Stimulated activated effector memory CD8-positive, alpha-beta T cell treated with anti-CD3 and anti-CD28 coated beads, Interleukin-12 subunit alpha, Interleukin-12 subunit beta, amount 100 ng/mL, for 72 hours (primary cell): ENCODE data around the gene ZBTB25.

Experiments used
- ATAC-seq: fragments of 150-1000 bp; cut with Tn5 transposase; 2 replicates; pipeline ENCODE4 v1.10.0; 2021
- DNase-seq, 2 donors: peaks; one replicate each; pipeline ENCODE4 v3.0.0; 2021 to 2022; ENCODE audit warnings: low spot score in 2 of 2
- H3K27ac Mint-ChIP-seq: one replicate; pipeline ENCODE4 v1.8.0; 2022; ENCODE audit warnings: mild to moderate bottlenecking, mixed read lengths
- H3K36me3 Mint-ChIP-seq: one replicate; pipeline ENCODE4 v1.8.0; 2022; ENCODE audit warnings: mild to moderate bottlenecking, mixed read lengths
- H3K4me1 Mint-ChIP-seq: one replicate; pipeline ENCODE4 v1.8.0; 2022; ENCODE audit warnings: mixed read lengths
- H3K4me3 Mint-ChIP-seq: one replicate; pipeline ENCODE4 v1.8.0; 2022; ENCODE audit warnings: mild to moderate bottlenecking, mixed read lengths
- H3K9me3 Mint-ChIP-seq: one replicate; pipeline ENCODE4 v1.8.0; 2022; ENCODE audit warnings: mixed read lengths

The ZBTB25 gene

GRCh38 chr14:64467566-64467965 lies 36.1 kb downstream of the ZBTB25 start:
- Mint-ChIP-seq H3K27ac (no peak overlapping the region), H3K4me3 (no peak overlapping the region), H3K9me3 (no peaks in the 10 kb centered on the region), H3K4me1 (peaks cover 29% of the 10 kb centered on the region), H3K36me3 (peaks cover 4% of the 10 kb centered on the region)
- DNase-seq: no peak
- ATAC-seq: peak; percentile 63

GRCh38 chr14:64467101-64467500 lies 36.5 kb downstream of the ZBTB25 start:
- no peaks in the 10 kb centered on the region for H3K9me3 Mint-ChIP-seq
- no peak overlapping the region for H3K27ac Mint-ChIP-seq
- DNase-seq (no peak), ATAC-seq (peak; percentile 44)
- no peak overlapping the region for H3K4me3 Mint-ChIP-seq
- peaks cover 9% of the 10 kb centered on the region for H3K36me3 Mint-ChIP-seq
- peaks cover 29% of the 10 kb centered on the region for H3K4me1 Mint-ChIP-seq

GRCh38 chr14:64465831-64466554 lies 37.6 kb downstream of the ZBTB25 start:
- ATAC-seq: no peak
- Mint-ChIP-seq H3K4me1 (peaks cover 29% of the 10 kb centered on the region), H3K9me3 (no peaks in the 10 kb centered on the region), H3K27ac (no peak overlapping the region), H3K4me3 (peak overlapping the region; percentile 74), H3K36me3 (peaks cover 12% of the 10 kb centered on the region)
- DNase-seq: no peak

GRCh38 chr14:64465191-64465822 lies 38.3 kb downstream of the ZBTB25 start, which contains the start of gene AKAP5:
Gene AKAP5, plus strand, starts transcription at chr14:64465499. Its CDS starts 2,896 bp downstream, at chr14:64468395.
- DNase-seq: peak; percentile 42 to 79
- Mint-ChIP-seq H3K4me3 (peak within 1 kb of the TSS; percentile 74), H3K4me1 (peaks cover 29% of the 10 kb centered on the region), H3K36me3 (peaks cover 19% of the 10 kb centered on the region), H3K9me3 (no peaks in the 10 kb centered on the region), H3K27ac (peak within 1 kb of the TSS; percentile 85)
- ATAC-seq: peak; percentile 84

GRCh38 chr14:64464651-64465050 lies 39.0 kb downstream of the ZBTB25 start:
- Mint-ChIP-seq H3K9me3 (no peaks in the 10 kb centered on the region), H3K27ac (peak overlapping the region; percentile 85), H3K36me3 (peaks cover 25% of the 10 kb centered on the region), H3K4me1 (peaks cover 35% of the 10 kb centered on the region), H3K4me3 (peak overlapping the region; percentile 74)
- DNase-seq (no peak), ATAC-seq (no peak)

GRCh38 chr14:64463873-64464272 lies 39.8 kb downstream of the ZBTB25 start:
- no peak for ATAC-seq
- Mint-ChIP-seq H3K27ac (no peak overlapping the region), H3K4me3 (peak overlapping the region; percentile 74), H3K4me1 (peaks cover 39% of the 10 kb centered on the region), H3K36me3 (peaks cover 33% of the 10 kb centered on the region), H3K9me3 (no peaks in the 10 kb centered on the region)
- DNase-seq: no peak

GRCh38 chr14:64463195-64463594 lies 40.4 kb downstream of the ZBTB25 start:
- no peak for DNase-seq
- no peak for ATAC-seq
- H3K4me3 Mint-ChIP-seq: no peak overlapping the region
- peaks cover 34% of the 10 kb centered on the region for H3K4me1 Mint-ChIP-seq
- peaks cover 40% of the 10 kb centered on the region for H3K36me3 Mint-ChIP-seq
- no peaks in the 10 kb centered on the region for H3K9me3 Mint-ChIP-seq
- no peak overlapping the region for H3K27ac Mint-ChIP-seq

GRCh38 chr14:64461221-64461620 lies 42.4 kb downstream of the ZBTB25 start:
- no peak overlapping the region for H3K4me3 Mint-ChIP-seq
- no peaks in the 10 kb centered on the region for H3K9me3 Mint-ChIP-seq
- ATAC-seq (no peak), DNase-seq (no peak)
- H3K4me1 Mint-ChIP-seq: peaks cover 23% of the 10 kb centered on the region
- H3K27ac Mint-ChIP-seq: peak overlapping the region; percentile 61
- H3K36me3 Mint-ChIP-seq: peaks cover 56% of the 10 kb centered on the region

- peaks cover 16% of the 10 kb centered on the region for H3K4me1 Mint-ChIP-seq
- ATAC-seq: no peak
- H3K27ac Mint-ChIP-seq: peak overlapping the region; percentile 60
- H3K9me3 Mint-ChIP-seq: no peaks in the 10 kb centered on the region
- H3K36me3 Mint-ChIP-seq: peaks cover 72% of the 10 kb centered on the region
- DNase-seq: no peak
- no peak overlapping the region for H3K4me3 Mint-ChIP-seq
Observed at GRCh38 chr14:64459405-64460136, 44.1 kb downstream of the ZBTB25 start.

- Mint-ChIP-seq H3K4me1 (peaks cover 14% of the 10 kb centered on the region), H3K27ac (no peak overlapping the region), H3K36me3 (peaks cover 95% of the 10 kb centered on the region), H3K9me3 (no peaks in the 10 kb centered on the region), H3K4me3 (no peak overlapping the region)
- no peak for ATAC-seq
- no peak for DNase-seq
Observed at GRCh38 chr14:64454671-64455070, 49.0 kb downstream of the ZBTB25 start.

GRCh38 chr14:64450255-64450654 lies 53.4 kb downstream of the ZBTB25 start:
- peak; percentile 48 for ATAC-seq
- H3K4me3 Mint-ChIP-seq: no peak overlapping the region
- H3K36me3 Mint-ChIP-seq: peaks cover 96% of the 10 kb centered on the region
- H3K27ac Mint-ChIP-seq: peak overlapping the region; percentile 90
- H3K9me3 Mint-ChIP-seq: no peaks in the 10 kb centered on the region
- no peak for DNase-seq
- peaks cover 29% of the 10 kb centered on the region for H3K4me1 Mint-ChIP-seq

- peak; percentile 62 for ATAC-seq
- H3K9me3 Mint-ChIP-seq: no peaks in the 10 kb centered on the region
- H3K36me3 Mint-ChIP-seq: peaks cover 96% of the 10 kb centered on the region
- DNase-seq: peak in 1 of 2 donors; percentile 62
- peaks cover 49% of the 10 kb centered on the region for H3K4me1 Mint-ChIP-seq
- H3K4me3 Mint-ChIP-seq: peak overlapping the region; percentile 34
- peak overlapping the region; percentile 83 for H3K27ac Mint-ChIP-seq
Observed at GRCh38 chr14:64447876-64448670, 55.6 kb downstream of the ZBTB25 start.

- peaks cover 96% of the 10 kb centered on the region for H3K36me3 Mint-ChIP-seq
- H3K4me3 Mint-ChIP-seq: peak overlapping the region; percentile 34
- peak overlapping the region; percentile 93 for H3K27ac Mint-ChIP-seq
- peaks cover 45% of the 10 kb centered on the region for H3K4me1 Mint-ChIP-seq
- DNase-seq (peak; percentile 20 to 74), ATAC-seq (peak; percentile 97)
- H3K9me3 Mint-ChIP-seq: no peaks in the 10 kb centered on the region
Observed at GRCh38 chr14:64444984-64445845, 58.4 kb downstream of the ZBTB25 start.

- ATAC-seq (no peak), DNase-seq (no peak)
- peaks cover 96% of the 10 kb centered on the region for H3K36me3 Mint-ChIP-seq
- peaks cover 42% of the 10 kb centered on the region for H3K4me1 Mint-ChIP-seq
- H3K9me3 Mint-ChIP-seq: no peaks in the 10 kb centered on the region
- H3K27ac Mint-ChIP-seq: peak overlapping the region; percentile 93
- no peak overlapping the region for H3K4me3 Mint-ChIP-seq
Observed at GRCh38 chr14:64444140-64444539, 59.5 kb downstream of the ZBTB25 start.
